ENCODE measurements around the gene KIF20B.
"Not testable (repeated sequence)": the region's sequence is repeated elsewhere in the genome, so short reads cannot be mapped to it uniquely, and the experiment has no call there.

Gene KIF20B

GRCh38 chr10:89789188-89789877 lies 87.9 kb downstream of the KIF20B start:
- no peak for DNase-seq

- no peak for DNase-seq
Measured at GRCh38 chr10:89792187-89792586, 90.8 kb downstream of the KIF20B start.

- DNase-seq, result no peak
Measured at GRCh38 chr10:89793649-89794254, 92.4 kb downstream of the KIF20B start.

- DNase-seq, result no peak
Measured at GRCh38 chr10:89795840-89796239, 94.5 kb downstream of the KIF20B start.

- no peak for DNase-seq
Measured at GRCh38 chr10:89798092-89798491, 96.7 kb downstream of the KIF20B start.

GRCh38 chr10:89799573-89799972 lies 98.2 kb downstream of the KIF20B start:
- DNase-seq, result no peak

GRCh38 chr10:89805599-89806013 lies 104.2 kb downstream of the KIF20B start:
- DNase-seq, result peak; percentile 43

DNA sequence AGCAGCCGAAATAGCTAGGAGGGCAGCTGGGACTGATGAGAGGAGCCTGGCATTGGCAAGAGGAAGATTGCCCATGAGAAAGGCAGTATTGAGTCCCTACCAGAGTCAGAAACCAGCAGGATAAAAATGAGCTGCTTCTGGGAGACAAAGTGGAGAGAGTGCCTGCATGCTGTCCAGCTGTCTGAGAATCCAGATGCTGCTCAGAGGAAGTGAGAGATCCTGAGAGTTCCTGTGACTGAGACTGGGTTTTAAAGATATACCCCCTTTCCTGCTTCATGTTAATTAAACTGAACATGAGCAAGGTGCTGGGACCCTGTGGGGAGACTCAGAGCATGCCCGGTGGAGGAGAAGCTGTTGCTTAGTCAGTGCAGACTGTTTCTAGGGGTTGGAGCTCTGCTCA lies 107.5 kb downstream of the KIF20B start:
- DNase-seq, result no peak

DNA sequence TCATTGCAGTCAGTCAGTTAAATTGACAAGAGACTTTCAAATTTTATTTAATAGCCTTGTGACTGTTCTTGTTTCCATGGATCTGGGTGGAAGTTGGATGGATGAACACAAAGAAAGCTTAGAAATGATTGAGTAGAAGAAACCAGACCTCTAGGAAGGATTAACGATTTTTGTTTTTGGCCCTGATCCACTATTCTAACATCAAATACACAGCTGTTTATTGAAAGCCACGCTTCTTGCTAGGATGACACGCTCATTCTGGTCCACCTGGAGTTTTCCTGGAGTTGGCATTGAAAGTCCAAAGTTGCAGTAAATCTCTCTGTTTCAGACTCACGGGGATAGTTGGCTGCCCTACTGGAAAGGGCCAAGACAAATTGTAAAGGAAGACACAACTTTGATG lies 108.4 kb downstream of the KIF20B start:
- DNase-seq, result no peak

GRCh38 chr10:89810908-89811525 lies 109.6 kb downstream of the KIF20B start:
- DNase-seq, result no peak

DNA sequence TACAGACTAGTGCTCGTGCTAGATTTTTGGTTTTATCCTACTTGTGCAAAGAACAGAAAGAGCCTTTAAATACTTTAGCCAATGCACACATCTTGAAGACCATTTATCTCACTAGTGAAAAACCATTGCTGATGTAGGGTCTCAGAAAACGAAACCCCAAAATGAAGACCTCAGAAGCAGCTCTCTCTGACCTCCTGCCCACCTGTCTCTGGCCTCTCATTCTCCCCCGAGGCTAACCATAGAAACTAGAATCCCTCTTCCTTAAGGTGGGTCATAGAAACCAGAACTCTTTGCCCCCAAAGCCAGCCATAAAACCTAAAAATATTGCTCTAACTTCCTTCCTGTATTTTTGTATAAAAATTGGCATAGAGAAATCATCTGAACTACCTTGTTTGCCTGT lies 112.2 kb downstream of the KIF20B start:
- no peak for DNase-seq

GRCh38 chr10:89814278-89814677 lies 112.9 kb downstream of the KIF20B start:
- DNase-seq, result no peak

DNA sequence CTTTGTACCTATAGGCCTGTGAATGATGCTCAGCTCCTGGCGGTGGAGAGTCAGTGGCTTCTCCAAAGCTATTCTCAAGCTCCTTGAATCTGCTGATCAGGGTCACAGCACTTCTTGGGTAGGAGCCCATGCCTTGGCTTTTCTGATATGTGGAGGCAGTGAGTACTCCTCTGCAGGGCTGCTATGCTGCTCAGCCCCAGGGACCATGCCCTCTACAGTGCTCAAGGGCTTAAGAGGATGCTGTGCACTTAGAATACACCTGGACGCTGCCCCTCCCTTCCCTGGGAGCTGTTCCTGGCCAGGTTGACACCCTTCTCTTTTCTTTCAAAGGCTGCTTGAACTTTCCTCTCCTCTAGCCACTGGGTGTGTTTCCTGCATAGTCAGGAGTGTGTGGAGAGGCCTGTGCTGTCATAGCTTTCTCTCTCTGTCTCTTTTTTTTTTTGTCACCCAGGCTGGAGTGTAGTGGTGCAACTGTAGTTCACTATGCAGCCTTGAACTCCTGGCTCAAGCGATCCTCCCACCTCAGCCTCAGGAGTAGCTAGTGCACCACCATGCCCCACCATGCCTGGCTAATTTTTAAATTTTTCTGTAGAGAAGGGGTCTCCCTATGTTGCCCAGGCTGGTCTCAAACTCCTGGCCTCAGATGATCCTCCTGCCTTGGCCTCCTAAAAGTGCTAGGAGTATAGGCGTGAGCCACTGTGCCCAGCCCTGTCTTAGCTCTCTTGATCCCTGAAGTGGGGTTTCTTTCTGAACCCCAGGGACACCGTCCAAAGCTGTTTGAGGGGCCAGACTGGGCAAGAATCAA lies 113.9 kb downstream of the KIF20B start:
- no peak for DNase-seq

- DNase-seq, result not testable (repeated sequence)
Measured at GRCh38 chr10:89819008-89819407, 117.6 kb downstream of the KIF20B start.
